Caco-2 (cell line): ENCODE measurements around the gene PPM1H. TPM values are rescaled to one million over a fixed set of nuclear protein-coding genes. Genes with fewer than 3 reads are reported as not detected.

Experiments
- BruUV-seq: library from RNA; stranded (reverse); fragments of 400-500 nt; replicated peaks from 2 replicates; lab custom pipeline; 2021; lab: Mats Ljungman, UMichigan
- CTCF ChIA-PET: fragments of 300-600 bp; sonication (Branson Sonifier 250); formaldehyde crosslinking; loops from one replicate; lab custom pipeline; 2022; ENCODE audit warnings: antibody characterized with exemption; lab: Charles Lee
- POLR2A ChIA-PET: fragments of 300-600 bp; sonication (Branson Sonifier 250); formaldehyde crosslinking; loops from one replicate; lab custom pipeline; 2022; ENCODE audit warnings: antibody characterized with exemption; lab: Charles Lee
- DNase-seq, 2 experiments: peaks; one replicate each; pipeline versions ENCODE4 v3.0.0 to v3.0.0-alpha.2; 2020 to 2022
- H3K27me3 ChIP-seq: replicated peaks from 2 replicates; pipeline ENCODE4 v1.6.0; 2011; ENCODE audit warnings: low read length; ENCODE audit not compliant: control insufficient read depth, insufficient read depth
- H3K36me3 ChIP-seq: 2 replicates; pipeline ENCODE4 v1.5.1; 2011; ENCODE audit warnings: low read length; ENCODE audit not compliant: control insufficient read depth, insufficient read depth
- H3K4me1 ChIP-seq: fragments of 250-450 bp; sonication (Bioruptor Pico); 2 replicates; pipeline ENCODE4 v1.5.1; 2020; ENCODE audit warnings: mild to moderate bottlenecking
- H3K4me3 ChIP-seq: 2 replicates; pipeline ENCODE4 v1.5.1; 2011; ENCODE audit warnings: low read depth, mild to moderate bottlenecking, control low read depth, low read length
- H3K9me3 ChIP-seq: fragments of 250-450 bp; sonication (Bioruptor Pico); 2 replicates; pipeline ENCODE4 v1.5.1; 2020; ENCODE audit warnings: mild to moderate bottlenecking, moderate library complexity
- H3K27ac Mint-ChIP-seq: one replicate; pipeline ENCODE4 v1.8.0; 2022; ENCODE audit warnings: mixed read lengths; ENCODE audit not compliant: unreplicated experiment
- H3K27me3 Mint-ChIP-seq: one replicate; pipeline ENCODE4 v1.8.0; 2022; ENCODE audit warnings: mixed read lengths; ENCODE audit not compliant: insufficient read depth, unreplicated experiment
- H3K36me3 Mint-ChIP-seq: one replicate; pipeline ENCODE4 v1.8.0; 2022; ENCODE audit warnings: mild to moderate bottlenecking, mixed read lengths; ENCODE audit not compliant: insufficient read depth, unreplicated experiment
- H3K4me1 Mint-ChIP-seq: one replicate; pipeline ENCODE4 v1.8.0; 2022; ENCODE audit warnings: low read depth, mixed read lengths; ENCODE audit not compliant: unreplicated experiment
- H3K4me3 Mint-ChIP-seq: one replicate; pipeline ENCODE4 v1.8.0; 2022; ENCODE audit warnings: mild to moderate bottlenecking, moderate library complexity, mixed read lengths; ENCODE audit not compliant: unreplicated experiment
- H3K9me3 Mint-ChIP-seq: one replicate; pipeline ENCODE4 v1.8.0; 2022; ENCODE audit warnings: mixed read lengths; ENCODE audit not compliant: unreplicated experiment
- intact Hi-C: fragments of 100-400 bp; cut with micrococcal nuclease; formaldehyde crosslinking; loops from one replicate; pipeline ENCODE4 v1.10.0; 2022; ENCODE audit not compliant: unreplicated experiment
- total RNA-seq: library from RNA; stranded (reverse); gene quantifications from 2 replicates; pipeline ENCODE4 v1.2.3, GENCODE V29; 2022
- TF ChIP-seq, protein P1 (sequence below), 2 experiments: fragments of 200-600 bp in 1 of 2; IDR thresholded peaks; 1 replicate in 1 of 2; 2 replicates in 1 of 2; pipeline versions ENCODE4 v1.5.1 to v1.8.0; 2011 to 2022; ENCODE audit warnings: antibody characterized with exemption in 1 of 2, control low read depth in 1 of 2, inconsistent platforms in 1 of 2, low read depth in 1 of 2, low read length in 1 of 2, mild to moderate bottlenecking in 1 of 2, moderate library complexity in 1 of 2; ENCODE audit not compliant: insufficient read depth in 1 of 2, severe bottlenecking in 1 of 2, unreplicated experiment in 1 of 2

PPM1H gene
- total RNA-seq, 1 experiment from 2014 or later: 151 TPM

DNA sequence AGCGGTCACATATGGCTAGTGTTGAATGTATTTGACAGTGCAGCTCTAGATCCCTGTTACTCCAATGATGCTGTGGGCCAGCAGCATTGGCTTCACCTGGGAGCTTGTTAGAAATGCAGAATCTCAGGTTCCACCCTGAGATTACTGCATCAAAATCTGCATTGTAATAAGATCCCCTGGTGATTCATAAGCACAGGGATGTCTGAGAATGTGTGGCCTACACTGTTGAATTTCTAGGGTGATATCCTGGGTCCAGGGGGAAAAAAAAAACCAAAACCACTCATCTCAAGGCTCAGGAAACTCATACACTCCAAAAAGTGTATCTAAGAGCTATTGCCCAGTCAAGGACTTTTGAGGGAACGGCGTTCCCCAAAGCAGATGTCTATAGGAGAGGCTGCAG is 196.8 kb downstream of the PPM1H start:
- no peak overlapping the region for H3K4me3 Mint-ChIP-seq
- intact Hi-C loops: no loop called here
- no peaks in the 10 kb centered on the region for H3K9me3 Mint-ChIP-seq
- Histone ChIP-seq H3K4me3 (no peak overlapping the region), H3K36me3 (peaks cover 4% of the 10 kb centered on the region), H3K9me3 (no peaks in the 10 kb centered on the region), H3K4me1 (peaks cover 23% of the 10 kb centered on the region), H3K27me3 (no peaks in the 10 kb centered on the region)
- peaks cover 88% of the 10 kb centered on the region for H3K36me3 Mint-ChIP-seq
- TF ChIP-seq, protein P1, sequence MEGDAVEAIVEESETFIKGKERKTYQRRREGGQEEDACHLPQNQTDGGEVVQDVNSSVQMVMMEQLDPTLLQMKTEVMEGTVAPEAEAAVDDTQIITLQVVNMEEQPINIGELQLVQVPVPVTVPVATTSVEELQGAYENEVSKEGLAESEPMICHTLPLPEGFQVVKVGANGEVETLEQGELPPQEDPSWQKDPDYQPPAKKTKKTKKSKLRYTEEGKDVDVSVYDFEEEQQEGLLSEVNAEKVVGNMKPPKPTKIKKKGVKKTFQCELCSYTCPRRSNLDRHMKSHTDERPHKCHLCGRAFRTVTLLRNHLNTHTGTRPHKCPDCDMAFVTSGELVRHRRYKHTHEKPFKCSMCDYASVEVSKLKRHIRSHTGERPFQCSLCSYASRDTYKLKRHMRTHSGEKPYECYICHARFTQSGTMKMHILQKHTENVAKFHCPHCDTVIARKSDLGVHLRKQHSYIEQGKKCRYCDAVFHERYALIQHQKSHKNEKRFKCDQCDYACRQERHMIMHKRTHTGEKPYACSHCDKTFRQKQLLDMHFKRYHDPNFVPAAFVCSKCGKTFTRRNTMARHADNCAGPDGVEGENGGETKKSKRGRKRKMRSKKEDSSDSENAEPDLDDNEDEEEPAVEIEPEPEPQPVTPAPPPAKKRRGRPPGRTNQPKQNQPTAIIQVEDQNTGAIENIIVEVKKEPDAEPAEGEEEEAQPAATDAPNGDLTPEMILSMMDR (IDR thresholded peaks at IDR 0.05; ENCODE audit: insufficient read depth in 1 of 2, low read depth in 1 of 2, low read length in 1 of 2, severe bottlenecking in 1 of 2, unreplicated experiment in 1 of 2): no peak
- H3K4me1 Mint-ChIP-seq: peaks cover 39% of the 10 kb centered on the region
- ChIA-PET POLR2A (no interaction called here), CTCF (no interaction called here)
- BruUV-seq: no TSS peak
- no peak overlapping the region for H3K27ac Mint-ChIP-seq
- no peaks in the 10 kb centered on the region for H3K27me3 Mint-ChIP-seq
- DNase-seq: no peak

DNA sequence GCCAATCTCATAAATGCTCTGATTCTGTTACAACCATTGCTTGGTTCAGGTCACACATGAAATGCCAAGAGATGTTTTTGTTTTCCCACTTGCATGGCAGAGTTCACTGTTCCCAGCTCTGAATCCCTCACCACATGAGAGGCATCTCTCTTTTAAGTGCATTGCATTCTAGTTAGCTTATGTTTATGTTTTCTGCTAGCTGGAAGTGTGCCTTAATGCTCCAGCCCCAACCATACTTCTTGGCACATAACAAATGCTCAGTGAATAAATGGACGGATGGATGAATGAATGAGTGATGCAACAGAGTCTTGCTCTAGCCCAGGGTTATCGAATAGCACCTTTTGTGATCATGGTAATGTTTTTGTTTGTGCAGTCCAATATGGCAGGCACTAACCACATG is 197.3 kb downstream of the PPM1H start:
- Mint-ChIP-seq H3K27me3 (no peaks in the 10 kb centered on the region), H3K27ac (no peak overlapping the region), H3K36me3 (peaks cover 88% of the 10 kb centered on the region), H3K4me1 (peaks cover 39% of the 10 kb centered on the region), H3K4me3 (no peak overlapping the region), H3K9me3 (no peaks in the 10 kb centered on the region)
- CTCF ChIA-PET: no interaction called here
- POLR2A ChIA-PET: no interaction called here
- DNase-seq: no peak
- Histone ChIP-seq H3K4me3 (no peak overlapping the region), H3K27me3 (no peaks in the 10 kb centered on the region), H3K9me3 (no peaks in the 10 kb centered on the region), H3K4me1 (peaks cover 27% of the 10 kb centered on the region), H3K36me3 (peaks cover 4% of the 10 kb centered on the region)
- TF ChIP-seq, protein P1 (IDR thresholded peaks at IDR 0.05; ENCODE audit: insufficient read depth in 1 of 2, low read depth in 1 of 2, low read length in 1 of 2, severe bottlenecking in 1 of 2, unreplicated experiment in 1 of 2): no peak
- intact Hi-C loops: no loop called here
- no TSS peak for BruUV-seq

DNA sequence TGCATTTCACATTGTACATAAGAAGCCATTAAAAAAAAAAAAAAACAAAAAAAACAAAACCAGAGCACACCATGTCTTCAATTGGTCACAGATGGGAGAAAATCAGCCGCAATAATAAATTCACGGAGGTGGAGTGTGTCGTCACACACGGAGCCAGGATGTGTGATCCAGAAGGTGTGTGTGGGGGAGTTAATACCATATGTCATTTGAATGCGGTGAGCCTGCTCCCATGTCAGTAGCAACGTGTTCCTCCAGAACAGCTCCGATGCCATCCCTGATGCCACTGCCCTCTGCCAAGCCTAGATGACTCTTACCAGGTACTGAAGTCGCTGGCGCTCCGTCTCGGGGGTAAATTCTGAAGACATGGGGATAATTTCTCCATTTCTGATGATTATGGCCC is 197.8 kb downstream of the PPM1H start:
- Mint-ChIP-seq H3K4me1 (peaks cover 40% of the 10 kb centered on the region), H3K36me3 (peaks cover 88% of the 10 kb centered on the region), H3K4me3 (no peak overlapping the region), H3K9me3 (no peaks in the 10 kb centered on the region), H3K27me3 (no peaks in the 10 kb centered on the region), H3K27ac (no peak overlapping the region)
- Histone ChIP-seq H3K4me3 (no peak overlapping the region), H3K27me3 (no peaks in the 10 kb centered on the region), H3K36me3 (peaks cover 4% of the 10 kb centered on the region), H3K9me3 (no peaks in the 10 kb centered on the region), H3K4me1 (peaks cover 28% of the 10 kb centered on the region)
- CTCF ChIA-PET: no interaction called here
- POLR2A ChIA-PET: no interaction called here
- no TSS peak for BruUV-seq
- TF ChIP-seq, protein P1 (IDR thresholded peaks at IDR 0.05; ENCODE audit: insufficient read depth in 1 of 2, low read depth in 1 of 2, low read length in 1 of 2, severe bottlenecking in 1 of 2, unreplicated experiment in 1 of 2): no peak
- DNase-seq: no peak
- intact Hi-C loops: no loop called here
